HG02678 (cell line): Measurements from ENCODE around the gene RRAS2.

ENCODE experiments used
- ATAC-seq: cut with Tn5 transposase; IDR thresholded peaks from one replicate; pipeline ENCODE4 v1.9.1; 2021; ENCODE audit warnings: mild to moderate bottlenecking, moderate library complexity; ENCODE audit not compliant: unreplicated experiment

RRAS2 gene

GRCh38 chr11:14230407-14230806 lies 128.6 kb downstream of the RRAS2 start:
- ATAC-seq: no peak

- no peak for ATAC-seq
These were observed 129.5 kb downstream of the RRAS2 start for GRCh38 chr11:14229472-14229871.

GRCh38 chr11:14228356-14228755 lies 130.6 kb downstream of the RRAS2 start:
- ATAC-seq: no peak
